GM23248 (cell line): ENCODE results near the gene KICS2. TPM values are rescaled to one million over a fixed set of nuclear protein-coding genes. Genes with fewer than 3 reads are reported as not detected.
"Not testable (repeated sequence)": the region's sequence is repeated elsewhere in the genome, so short reads cannot be mapped to it uniquely, and the experiment has no call there.

Experiments used
- DNase-seq: peaks from one replicate; pipeline ENCODE4 v3.0.0-alpha.2; 2015
- H2AFZ ChIP-seq: fragments of 200-600 bp; sonication (generic); 2 replicates; pipeline ENCODE4 v1.6.1; 2016; ENCODE audit warnings: antibody characterized with exemption
- H3F3A ChIP-seq: fragments of 200-600 bp; sonication (generic); 2 replicates; pipeline ENCODE4 v1.6.1; 2016; ENCODE audit warnings: mild to moderate bottlenecking, antibody characterized with exemption, mixed run types; ENCODE audit not compliant: insufficient read depth
- H3K27ac ChIP-seq: fragments of 200-600 bp; sonication (generic); 2 replicates; pipeline ENCODE4 v1.5.1; 2016; ENCODE audit warnings: mild to moderate bottlenecking
- H3K27me3 ChIP-seq: fragments of 200-600 bp; sonication (generic); replicated peaks from 2 replicates; pipeline ENCODE4 v1.6.1; 2016; ENCODE audit warnings: mild to moderate bottlenecking; ENCODE audit not compliant: insufficient read depth
- H3K36me3 ChIP-seq: fragments of 200-600 bp; sonication (generic); 2 replicates; pipeline ENCODE4 v1.6.1; 2016; ENCODE audit warnings: low read depth, mild to moderate bottlenecking
- H3K4me1 ChIP-seq: fragments of 200-600 bp; sonication (generic); 2 replicates; pipeline ENCODE4 v1.6.1; 2016; ENCODE audit warnings: mild to moderate bottlenecking; ENCODE audit not compliant: insufficient read depth
- H3K4me2 ChIP-seq: fragments of 200-600 bp; sonication (generic); one replicate; pipeline ENCODE4 v1.6.1; 2016; ENCODE audit warnings: mild to moderate bottlenecking; ENCODE audit not compliant: unreplicated experiment
- H3K4me3 ChIP-seq: fragments of 200-600 bp; sonication (generic); 2 replicates; pipeline ENCODE4 v1.5.1; 2016; ENCODE audit warnings: mild to moderate bottlenecking
- H3K79me2 ChIP-seq: fragments of 200-600 bp; sonication (generic); 2 replicates; pipeline ENCODE4 v1.6.1; 2016; ENCODE audit warnings: mild to moderate bottlenecking; ENCODE audit not compliant: insufficient read depth
- H3K9ac ChIP-seq: fragments of 200-600 bp; sonication (generic); 2 replicates; pipeline ENCODE4 v1.6.1; 2016; ENCODE audit warnings: mild to moderate bottlenecking
- H3K9me2 ChIP-seq: fragments of 200-600 bp; sonication (generic); 2 replicates; pipeline ENCODE4 v1.6.1; 2016; ENCODE audit warnings: mixed run types, mild to moderate bottlenecking, moderate library complexity; ENCODE audit not compliant: insufficient read depth
- H3K9me3 ChIP-seq: fragments of 200-600 bp; sonication (generic); one replicate; pipeline ENCODE4 v1.6.1; 2017; ENCODE audit warnings: low read depth
- H4K20me1 ChIP-seq: fragments of 200-600 bp; sonication (generic); 2 replicates; pipeline ENCODE4 v1.6.0; 2016; ENCODE audit not compliant: insufficient read depth
- EZH2 ChIP-seq: fragments of 200-600 bp; sonication (generic); IDR thresholded peaks from 2 replicates; pipeline ENCODE4 v1.6.1; 2018; ENCODE audit warnings: antibody characterized with exemption, mild to moderate bottlenecking; ENCODE audit not compliant: insufficient read depth, poor library complexity, severe bottlenecking
- EZH2phosphoT487 ChIP-seq: fragments of 200-600 bp; sonication (generic); IDR thresholded peaks from 2 replicates; pipeline ENCODE4 v1.6.1; 2018; ENCODE audit warnings: antibody characterized with exemption, moderate library complexity, mild to moderate bottlenecking, low read depth; ENCODE audit not compliant: insufficient read depth
- whole genome bisulfite sequencing, 2 experiments: methylation state at CpG; one replicate each; pipeline ENCODE4 v1.1.6; 2015 to 2017; ENCODE audit warnings: low lambda C conversion rate in 2 of 2, low coverage in 1 of 2; ENCODE audit errors: missing lambda C conversion rate in 2 of 2; 5-methylcytosine and 5-hydroxymethylcytosine counted together
- in situ Hi-C: fragments of 300-500 bp; cut with MboI; formaldehyde crosslinking; loops from 2 replicates; pipeline ENCODE4 v1.15.0; 2020
- polyA plus RNA-seq: library from polyadenylated mRNA; unstranded; fragments of >200 nt; fragmentation: Nextera tagmentation; extraction: Ambion mirVana; gene quantifications from 2 replicates; pipeline ENCODE4 v1.2.1, GENCODE V29; 2016
- total RNA-seq: library from RNA; depleted of rRNA; stranded (reverse); fragments of >200 nt; shearing (Covaris generic); gene quantifications from 2 replicates; pipeline ENCODE4 v1.2.3, GENCODE V29; 2014

Gene KICS2
- total and polyA plus RNA-seq, 2 experiments from 2014 or later: 2.9 to 3.5 TPM

DNA sequence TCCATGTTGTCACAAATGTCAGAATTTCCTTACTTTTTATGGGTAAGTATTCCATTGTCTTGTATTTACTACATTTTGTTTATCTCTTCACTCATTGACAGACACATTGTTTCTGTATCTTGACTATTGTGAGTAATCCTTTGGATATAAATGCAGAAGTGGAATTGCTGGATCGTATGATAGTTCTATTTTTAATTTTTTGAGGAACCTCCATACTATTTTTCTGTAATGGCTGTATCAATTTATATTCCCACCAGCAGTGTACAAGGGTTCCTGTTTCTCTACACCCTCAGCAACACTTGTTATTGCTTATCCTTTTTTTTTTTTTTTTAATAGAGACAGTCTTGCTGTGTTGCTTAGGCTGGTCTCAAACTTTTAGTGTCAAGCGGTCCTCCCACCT, 3.5 kb upstream of the KICS2 start:
- Histone ChIP-seq H3K9me2 (no peaks in the 10 kb centered on the region), H3K79me2 (no peaks in the 10 kb centered on the region), H3K9me3 (no peaks in the 10 kb centered on the region), H3F3A (no peaks in the 10 kb centered on the region), H3K4me1 (peaks cover 8% of the 10 kb centered on the region; the same call in 1 of the 2 replicates), H4K20me1 (no peaks in the 10 kb centered on the region), H3K36me3 (no peaks in the 10 kb centered on the region), H3K27me3 (no peaks in the 10 kb centered on the region), H3K27ac (no peak overlapping the region), H3K4me3 (no peak overlapping the region), H3K9ac (no peak overlapping the region), H3K4me2 (no peak overlapping the region), H2AFZ (no peak overlapping the region)
- TF ChIP-seq EZH2phosphoT487 (no peak), EZH2 (no peak)
- 7 to 12% methylated on average over 2 of the region's 2 CpGs for WGBS, 2 experiments
- in situ Hi-C loops: no loop called here
- DNase-seq: no peak

DNA sequence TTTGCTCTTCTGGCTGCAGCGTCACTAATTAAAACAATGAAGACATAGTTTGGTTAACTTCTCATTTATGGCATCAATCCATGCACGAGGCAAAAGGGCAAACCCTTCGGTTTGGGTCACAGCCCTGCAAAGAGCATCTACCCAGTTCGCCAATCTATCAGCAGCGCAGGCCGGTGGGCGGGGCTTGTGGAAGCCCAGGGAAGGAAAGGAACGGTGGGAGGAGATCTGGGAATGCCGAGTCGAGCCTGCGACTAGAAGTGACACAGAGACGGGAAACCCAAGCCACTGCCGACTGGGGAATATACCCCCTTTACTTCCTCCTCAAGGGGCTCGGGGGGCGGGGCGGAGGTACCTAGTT, 466 bp downstream of the KICS2 start:
- Histone ChIP-seq H3K79me2 (no peaks in the 10 kb centered on the region), H3K4me1 (peaks cover 9% of the 10 kb centered on the region; the same call in 1 of the 2 replicates), H3F3A (no peaks in the 10 kb centered on the region), H3K27me3 (no peaks in the 10 kb centered on the region), H3K4me3 (peak overlapping the region; percentile 92), H3K27ac (peak overlapping the region; percentile 86), H3K9me3 (no peaks in the 10 kb centered on the region), H4K20me1 (no peaks in the 10 kb centered on the region), H2AFZ (peak overlapping the region; percentile 91), H3K4me2 (peak overlapping the region; percentile 85), H3K9me2 (no peaks in the 10 kb centered on the region), H3K9ac (peak overlapping the region; percentile 94), H3K36me3 (no peaks in the 10 kb centered on the region)
- DNase-seq: peak; percentile 93
- TF ChIP-seq EZH2phosphoT487 (no peak), EZH2 (no peak)
- 1% methylated on average over 16 of the region's 16 CpGs for WGBS, 2 experiments
- in situ Hi-C loops: no loop called here

DNA sequence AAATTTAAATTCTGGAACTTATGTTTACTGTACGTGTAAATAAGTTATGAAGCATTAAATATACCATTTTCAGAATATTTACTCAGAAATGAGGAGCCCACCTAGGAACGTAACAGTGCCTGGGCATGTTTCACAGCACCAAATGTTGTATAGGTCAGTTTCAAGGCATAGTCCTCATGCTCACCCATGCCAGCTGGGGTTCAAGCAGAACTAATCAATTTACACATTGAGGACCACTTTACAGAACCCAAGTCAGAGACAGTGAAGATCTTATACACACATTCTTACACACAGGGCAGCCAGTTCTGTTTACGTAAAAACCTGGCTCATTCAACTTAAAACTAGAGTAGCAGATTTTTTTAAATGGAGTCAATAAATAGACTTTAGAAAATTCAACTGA, 2.0 kb downstream of the KICS2 start:
- H3K27ac ChIP-seq: no peak overlapping the region
- no peak overlapping the region for H3K9ac ChIP-seq
- no peak for DNase-seq

DNA sequence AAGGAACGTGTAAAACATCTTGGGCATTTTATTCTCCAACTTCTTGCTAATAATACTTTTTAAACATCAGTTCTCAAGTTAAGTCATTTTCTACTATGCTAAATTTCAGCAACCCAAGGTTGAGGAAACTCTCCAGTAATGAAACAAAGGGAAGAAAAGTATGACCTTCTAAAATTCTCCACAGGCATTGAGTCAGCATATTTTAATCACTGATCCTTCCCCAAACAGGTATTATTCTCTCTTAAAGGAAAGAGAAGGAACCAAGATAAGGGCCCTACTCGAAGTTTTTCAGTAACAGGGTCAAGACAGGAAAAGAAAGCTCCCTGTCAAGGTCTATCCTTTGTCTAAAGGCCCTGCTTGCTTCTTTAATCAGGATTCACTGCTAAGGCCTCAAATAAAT, 3.0 kb downstream of the KICS2 start:
- H3K9me2 ChIP-seq: no peaks in the 10 kb centered on the region
- H3K9me3 ChIP-seq: no peaks in the 10 kb centered on the region
- no peaks in the 10 kb centered on the region for H3K79me2 ChIP-seq
- no peaks in the 10 kb centered on the region for H3K36me3 ChIP-seq
- H3K4me2 ChIP-seq: no peak overlapping the region
- WGBS, 2 experiments: 72 to 81% methylated on average over 2 of the region's 2 CpGs
- in situ Hi-C loops: no loop called here
- H3K4me3 ChIP-seq: no peak overlapping the region
- peaks cover 9% of the 10 kb centered on the region; the same call in 1 of the 2 replicates for H3K4me1 ChIP-seq
- no peak for DNase-seq
- H3K27me3 ChIP-seq: no peaks in the 10 kb centered on the region
- H3F3A ChIP-seq: no peaks in the 10 kb centered on the region
- H2AFZ ChIP-seq: 0 out of 2 replicates have a peak overlapping the region, but pooled peaks have one; percentile 7
- no peaks in the 10 kb centered on the region for H4K20me1 ChIP-seq
- no peak overlapping the region for H3K27ac ChIP-seq
- TF ChIP-seq EZH2 (no peak), EZH2phosphoT487 (no peak)
- H3K9ac ChIP-seq: no peak overlapping the region

More for the DNA sequence above, 2.0 kb downstream of the KICS2 start:
- H3K9me3 ChIP-seq: no peaks in the 10 kb centered on the region
- no peaks in the 10 kb centered on the region for H3F3A ChIP-seq
- H2AFZ ChIP-seq: no peak overlapping the region; the same call in 1 of the 2 replicates
- H3K27me3 ChIP-seq: no peaks in the 10 kb centered on the region
- 95 to 96% methylated on average over 3 of the region's 3 CpGs for WGBS, 2 experiments
- no peak overlapping the region for H3K4me3 ChIP-seq
- H3K9me2 ChIP-seq: no peaks in the 10 kb centered on the region
- in situ Hi-C loops: no loop called here
- H3K4me1 ChIP-seq: peaks cover 9% of the 10 kb centered on the region; the same call in 1 of the 2 replicates
- no peaks in the 10 kb centered on the region for H4K20me1 ChIP-seq
- no peaks in the 10 kb centered on the region for H3K36me3 ChIP-seq
- TF ChIP-seq EZH2phosphoT487: no peak
- H3K79me2 ChIP-seq: no peaks in the 10 kb centered on the region
- H3K4me2 ChIP-seq: no peak overlapping the region

DNA sequence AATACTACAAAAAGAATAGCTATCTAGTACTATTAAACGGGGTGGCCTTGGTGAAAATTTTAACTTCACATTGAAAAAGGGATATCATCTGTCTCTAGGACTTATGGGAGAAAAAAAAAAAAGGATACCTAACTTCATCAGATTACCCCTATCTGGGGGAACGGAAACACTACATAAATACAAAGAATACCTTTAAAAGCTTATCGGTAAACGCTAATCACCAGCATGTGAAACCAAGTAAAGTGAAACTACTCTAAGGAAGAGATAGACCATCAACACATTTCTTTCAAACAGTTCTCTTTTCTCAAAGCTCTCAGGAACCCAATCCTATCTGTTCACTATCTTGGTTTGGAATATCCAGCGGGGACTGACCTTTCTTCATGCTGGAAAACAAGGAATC, 3.5 kb downstream of the KICS2 start:
- DNase-seq: no peak
- H3K9me3 ChIP-seq: no peaks in the 10 kb centered on the region
- H4K20me1 ChIP-seq: no peaks in the 10 kb centered on the region
- no peaks in the 10 kb centered on the region for H3K79me2 ChIP-seq
- H3K4me2 ChIP-seq: no peak overlapping the region
- H3K4me3 ChIP-seq: no peak overlapping the region
- in situ Hi-C loops: no loop called here
- no peak overlapping the region for H2AFZ ChIP-seq
- TF ChIP-seq EZH2phosphoT487 (no peak), EZH2 (no peak)
- no peak overlapping the region for H3K9ac ChIP-seq
- no peak overlapping the region for H3K27ac ChIP-seq
- no peaks in the 10 kb centered on the region for H3K9me2 ChIP-seq
- no peaks in the 10 kb centered on the region for H3F3A ChIP-seq
- 82 to 89% methylated on average over 5 of the region's 5 CpGs for whole genome bisulfite sequencing, 2 experiments
- H3K4me1 ChIP-seq: peaks cover 9% of the 10 kb centered on the region; the same call in 1 of the 2 replicates
- no peaks in the 10 kb centered on the region for H3K27me3 ChIP-seq
- no peaks in the 10 kb centered on the region for H3K36me3 ChIP-seq

DNA sequence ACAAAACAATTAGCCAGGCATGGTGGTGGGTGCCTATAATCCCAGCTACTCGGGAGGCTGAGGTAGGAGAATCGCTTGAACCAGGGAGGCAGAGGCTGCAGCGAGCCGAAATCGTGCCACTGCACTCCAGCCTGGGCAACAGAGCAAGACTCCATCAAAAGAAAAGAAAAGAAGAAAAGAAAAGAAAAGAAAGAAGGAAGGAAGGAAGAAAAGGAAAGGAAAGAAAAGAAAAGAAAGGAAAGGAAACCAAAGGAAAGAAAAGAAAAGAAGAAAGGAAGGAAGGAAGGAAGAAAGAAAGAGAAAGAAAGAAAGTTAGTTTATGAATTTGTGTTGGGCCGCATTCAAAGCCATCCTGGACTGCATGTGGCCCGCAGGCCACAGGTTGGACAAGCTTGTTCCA, 4.5 kb downstream of the KICS2 start:
- H3K27me3 ChIP-seq, H3K9me3 ChIP-seq, DNase-seq, H3K4me1 ChIP-seq, H3K9ac ChIP-seq, H3K27ac ChIP-seq, in situ Hi-C loops, H3F3A ChIP-seq, H3K9me2 ChIP-seq, H4K20me1 ChIP-seq, H3K4me2 ChIP-seq, H3K36me3 ChIP-seq, H3K79me2 ChIP-seq, H2AFZ ChIP-seq, H3K4me3 ChIP-seq: not testable (repeated sequence)
- 92 to 95% methylated on average over 7 of the region's 7 CpGs for WGBS, 2 experiments
